AG04449 (cell line): ENCODE results near the gene BUB1B.
"Not testable (repeated sequence)": the region's sequence is repeated elsewhere in the genome, so short reads cannot be mapped to it uniquely, and the experiment has no call there.

Experiments used
- CTCF ChIA-PET: fragments of 350-600 bp; formaldehyde crosslinking; extraction: SDS; loops from one replicate; lab custom pipeline; 2021; ENCODE audit warnings: antibody characterized with exemption; lab: Yijun Ruan, JAX
- POLR2A ChIA-PET: fragments of 400-600, 350-600 bp; formaldehyde crosslinking; extraction: SDS; loops from one replicate; lab custom pipeline; 2020; ENCODE audit warnings: antibody characterized with exemption, inconsistent platforms; lab: Yijun Ruan, JAX
- DNase-seq: peaks from one replicate; pipeline ENCODE4 v3.0.0-alpha.2; 2010; ENCODE audit warnings: low read depth, low spot score
- H3K4me3 ChIP-seq: 2 replicates; pipeline ENCODE4 v1.5.1; 2011; ENCODE audit warnings: low read depth, mild to moderate bottlenecking, control low read depth, low read length
- CTCF ChIP-seq: IDR thresholded peaks from one replicate; pipeline ENCODE4 v1.5.1; 2011; ENCODE audit warnings: mild to moderate bottlenecking, moderate library complexity, low read length, control low read depth, inconsistent platforms; ENCODE audit not compliant: insufficient read depth; ENCODE audit errors: missing control alignments

BUB1B gene

GRCh38 chr15:40160689-40161688 lies at the start of gene BUB1B:
TSS of gene BUB1B (plus strand) at chr15:40161069. CDS start at chr15:40161221, 152 bp downstream.
- TF ChIP-seq CTCF: no peak
- peak; percentile 28 for DNase-seq
- H3K4me3 ChIP-seq: peak within 1 kb of the TSS; percentile 94
- ChIA-PET POLR2A (no interaction called here), CTCF (interaction anchor here (0.5 to 2.7 kb wide), 9 partner anchors 10 to 149 kb away, joined by 3 to 14 read pairs (median 3); no protein-coding TSS in a partner anchor)

GRCh38 chr15:40111888-40112287 lies 49.0 kb upstream of the BUB1B start:
- no peak for TF ChIP-seq CTCF
- no peak for DNase-seq
- H3K4me3 ChIP-seq: no peak overlapping the region
- ChIA-PET POLR2A (no interaction called here), CTCF (interaction anchor here (0.8 to 15.5 kb wide), 4 partner anchors 10 to 40 kb away, joined by 3 to 270 read pairs (median 4); no protein-coding TSS in a partner anchor)

GRCh38 chr15:40112789-40113188 lies 48.1 kb upstream of the BUB1B start:
- CTCF ChIA-PET: interaction anchor here (0.8 to 15.5 kb wide), 6 partner anchors 9 to 67 kb away, joined by 3 to 270 read pairs (median 5); no protein-coding TSS in a partner anchor
- POLR2A ChIA-PET: no interaction called here
- H3K4me3 ChIP-seq: no peak overlapping the region
- no peak for TF ChIP-seq CTCF
- no peak for DNase-seq

- no peak for DNase-seq
- ChIA-PET CTCF (interaction anchor here (1.0 to 3.6 kb wide), 3 partner anchors 8 to 69 kb away, joined by 4 to 49 read pairs (median 6); no protein-coding TSS in a partner anchor), POLR2A (no interaction called here)
- no peak overlapping the region for H3K4me3 ChIP-seq
- TF ChIP-seq CTCF: no peak
Measured at GRCh38 chr15:40114218-40114617, 46.7 kb upstream of the BUB1B start.

GRCh38 chr15:40115106-40115505 lies 45.8 kb upstream of the BUB1B start:
- CTCF ChIA-PET: interaction anchor here (1.0 to 3.6 kb wide), 3 partner anchors 9 to 70 kb away, joined by 4 to 49 read pairs (median 6); no protein-coding TSS in a partner anchor
- POLR2A ChIA-PET, H3K4me3 ChIP-seq, DNase-seq: not testable (repeated sequence)

- no peak overlapping the region for H3K4me3 ChIP-seq
- CTCF ChIA-PET: interaction anchor here (0.8 to 3.6 kb wide), 2 partner anchors 9 to 12 kb away, joined by 3 to 49 read pairs; no protein-coding TSS in a partner anchor
- POLR2A ChIA-PET: no interaction called here
- TF ChIP-seq CTCF: no peak
- DNase-seq: no peak
Measured at GRCh38 chr15:40115670-40116093, 45.2 kb upstream of the BUB1B start.
